Smooth muscle cell (in vitro differentiated cells): Measurements from ENCODE around the gene RALGAPA2. TPM values are rescaled to one million over a fixed set of nuclear protein-coding genes. Genes with fewer than 3 reads are reported as not detected.

Source experiments
- DNase-seq: peaks from one replicate; lab custom pipeline; 2025; ENCODE audit not compliant: unreplicated experiment; lab: John Stamatoyannopoulos, UW
- H2AFZ ChIP-seq: fragments of 200-600 bp; sonication (generic); 2 replicates; pipeline ENCODE4 v1.6.0; 2016; ENCODE audit warnings: antibody characterized with exemption, low read depth, mild to moderate bottlenecking
- H3F3A ChIP-seq: fragments of 200-600 bp; sonication (generic); 2 replicates; pipeline ENCODE4 v1.6.0; 2017; ENCODE audit warnings: antibody characterized with exemption, low read depth
- H3K27ac ChIP-seq: fragments of 200-600 bp; sonication (generic); 2 replicates; pipeline ENCODE4 v1.5.1; 2016; ENCODE audit warnings: low read depth, mild to moderate bottlenecking
- H3K27me3 ChIP-seq: fragments of 200-600 bp; sonication (generic); 2 replicates; pipeline ENCODE4 v1.6.1; 2016; ENCODE audit warnings: low read depth, mild to moderate bottlenecking
- H3K36me3 ChIP-seq: fragments of 200-600 bp; sonication (generic); 2 replicates; pipeline ENCODE4 v1.5.1; 2016; ENCODE audit warnings: low read depth
- H3K4me1 ChIP-seq: fragments of 200-600 bp; sonication (generic); 2 replicates; pipeline ENCODE4 v1.5.1; 2016; ENCODE audit warnings: low read depth
- H3K4me2 ChIP-seq: fragments of 200-600 bp; sonication (generic); 2 replicates; pipeline ENCODE4 v1.6.0; 2016; ENCODE audit warnings: mild to moderate bottlenecking
- H3K4me3 ChIP-seq: fragments of 200-600 bp; sonication (generic); 2 replicates; pipeline ENCODE4 v1.5.1; 2016; ENCODE audit warnings: mild to moderate bottlenecking
- H3K79me2 ChIP-seq: fragments of 200-600 bp; sonication (generic); 2 replicates; pipeline ENCODE4 v1.6.0; 2016; ENCODE audit warnings: low read depth, mild to moderate bottlenecking
- H3K9ac ChIP-seq: fragments of 200-600 bp; sonication (generic); 2 replicates; pipeline ENCODE4 v1.6.0; 2016; ENCODE audit warnings: low read depth
- H3K9me3 ChIP-seq: fragments of 200-600 bp; sonication (generic); replicated peaks from 2 replicates; pipeline ENCODE4 v1.5.1; 2016; ENCODE audit warnings: low read depth
- H4K20me1 ChIP-seq: fragments of 200-600 bp; sonication (generic); 2 replicates; pipeline ENCODE4 v1.6.0; 2016; ENCODE audit warnings: low read depth
- CTCF ChIP-seq: fragments of 200-600 bp; sonication (generic); IDR thresholded peaks from 2 replicates; pipeline ENCODE4 v1.5.1; 2017; ENCODE audit warnings: borderline replicate concordance, mild to moderate bottlenecking, antibody characterized with exemption; ENCODE audit not compliant: insufficient read depth, poor library complexity, severe bottlenecking
- WGBS: methylation state at CpG from one replicate; pipeline ENCODE4 v1.1.7; 2016; ENCODE audit warnings: low lambda C conversion rate; 5-methylcytosine and 5-hydroxymethylcytosine counted together
- polyA plus RNA-seq: library from polyadenylated mRNA; unstranded; fragments of >200 nt; fragmentation: Nextera tagmentation; extraction: Ambion mirVana; gene quantifications from 2 replicates; pipeline ENCODE4 v1.2.1, GENCODE V29; 2016
- total RNA-seq: library from RNA; depleted of rRNA; stranded (reverse); fragments of >200 nt; gene quantifications from 2 replicates; pipeline ENCODE4 v1.2.3, GENCODE V29; 2014

RALGAPA2 gene
- total and polyA plus RNA-seq, 2 experiments from 2014 or later: 3.5 to 6.2 TPM

- Histone ChIP-seq H2AFZ (no peak overlapping the region), H3F3A (no peaks in the 10 kb centered on the region), H3K9ac (no peak overlapping the region), H3K79me2 (peaks cover 5% of the 10 kb centered on the region), H3K9me3 (no peaks in the 10 kb centered on the region), H3K36me3 (no peaks in the 10 kb centered on the region), H3K4me1 (no peaks in the 10 kb centered on the region), H3K27me3 (no peaks in the 10 kb centered on the region), H3K27ac (no peak overlapping the region), H3K4me2 (no peak overlapping the region), H4K20me1 (peaks cover 51% of the 10 kb centered on the region), H3K4me3 (no peak overlapping the region)
- TF ChIP-seq CTCF: no peak
- WGBS: 95% methylated on average over 3 of the region's 3 CpGs
- DNase-seq: no peak
These were observed 26.8 kb downstream of the RALGAPA2 start for GRCh38 chr20:20685635-20686034.

GRCh38 chr20:20683481-20684321 is 28.7 kb downstream of the RALGAPA2 start:
- H3K36me3 ChIP-seq: no peaks in the 10 kb centered on the region
- H3K9me3 ChIP-seq: no peaks in the 10 kb centered on the region
- H3F3A ChIP-seq: no peaks in the 10 kb centered on the region
- H3K4me3 ChIP-seq: no peak overlapping the region
- no peak overlapping the region for H3K4me2 ChIP-seq
- WGBS: 87% methylated on average over 10 of the region's 10 CpGs
- H4K20me1 ChIP-seq: peaks cover 42% of the 10 kb centered on the region
- no peak overlapping the region for H2AFZ ChIP-seq
- no peak for DNase-seq
- H3K27me3 ChIP-seq: no peaks in the 10 kb centered on the region
- H3K27ac ChIP-seq: no peak overlapping the region
- no peak for TF ChIP-seq CTCF
- no peaks in the 10 kb centered on the region for H3K4me1 ChIP-seq
- H3K79me2 ChIP-seq: peaks cover 5% of the 10 kb centered on the region
- H3K9ac ChIP-seq: no peak overlapping the region

GRCh38 chr20:20683020-20683419 is 29.4 kb downstream of the RALGAPA2 start:
- Histone ChIP-seq H2AFZ (no peak overlapping the region), H3K9me3 (no peaks in the 10 kb centered on the region), H4K20me1 (peaks cover 35% of the 10 kb centered on the region), H3K79me2 (peaks cover 5% of the 10 kb centered on the region), H3K4me2 (no peak overlapping the region), H3K4me1 (no peaks in the 10 kb centered on the region), H3F3A (no peaks in the 10 kb centered on the region), H3K36me3 (no peaks in the 10 kb centered on the region), H3K27ac (no peak overlapping the region), H3K27me3 (no peaks in the 10 kb centered on the region), H3K9ac (no peak overlapping the region), H3K4me3 (no peak overlapping the region)
- WGBS: 96% methylated on average over 9 of the region's 9 CpGs
- TF ChIP-seq CTCF: no peak
- DNase-seq: no peak
